GM19351 (cell line): ENCODE results near the gene OOSP1.
"Not testable (repeated sequence)": the region's sequence is repeated elsewhere in the genome, so short reads cannot be mapped to it uniquely, and the experiment has no call there.

ENCODE experiments used
- ATAC-seq: cut with Tn5 transposase; IDR thresholded peaks from one replicate; pipeline ENCODE4 v1.9.1; 2021; ENCODE audit warnings: mild to moderate bottlenecking, moderate library complexity; ENCODE audit not compliant: unreplicated experiment

The OOSP1 gene

DNA sequence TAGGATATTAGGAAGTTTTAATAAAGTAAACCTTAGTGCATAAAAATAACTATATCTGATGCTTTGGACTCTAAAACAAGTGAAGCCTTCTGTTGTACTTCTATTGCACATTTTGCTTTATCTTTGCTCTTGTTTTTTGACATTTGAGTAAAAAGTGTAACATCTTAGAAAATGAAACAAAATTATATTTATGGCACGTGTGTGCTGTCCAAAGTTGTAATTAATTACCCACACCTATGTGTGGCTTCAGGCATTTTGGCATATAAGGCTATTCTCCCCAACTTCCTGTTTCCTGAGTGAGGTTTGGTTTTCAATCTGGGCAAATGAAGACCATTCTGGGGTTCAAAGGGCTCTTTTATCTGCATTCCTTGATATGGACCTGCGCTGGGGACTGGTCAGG lies at the start of gene OOSP1:
Gene OOSP1 (plus strand): TSS at position 301 of the 400 bp plus-strand sequence. CDS start 23 bp downstream, at position 324.
- ATAC-seq: no peak

- ATAC-seq: no peak
Measured at GRCh38 chr11:59891781-59892181, 46.5 kb upstream of the OOSP1 start.

DNA sequence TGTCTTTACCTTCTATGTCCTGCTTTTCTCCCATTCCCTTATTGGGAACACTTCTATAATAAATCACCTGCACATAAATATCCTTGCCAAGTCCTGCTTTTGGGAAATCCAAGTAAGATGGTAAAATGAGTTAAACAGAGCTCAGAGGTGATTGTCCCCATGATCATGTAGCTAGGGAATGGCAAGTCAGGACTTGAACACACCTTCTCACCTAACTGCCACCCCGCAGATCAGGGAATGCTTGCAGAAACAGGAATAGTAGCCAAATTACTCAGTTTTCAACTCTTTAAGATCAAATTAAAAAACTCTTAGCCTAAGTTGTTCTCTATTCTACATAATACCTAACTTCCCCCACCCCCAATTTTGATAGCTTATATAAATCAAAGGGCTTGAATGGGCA lies 43.6 kb upstream of the OOSP1 start:
- ATAC-seq: no peak

GRCh38 chr11:59898046-59898445 lies 40.2 kb upstream of the OOSP1 start:
- no peak for ATAC-seq

DNA sequence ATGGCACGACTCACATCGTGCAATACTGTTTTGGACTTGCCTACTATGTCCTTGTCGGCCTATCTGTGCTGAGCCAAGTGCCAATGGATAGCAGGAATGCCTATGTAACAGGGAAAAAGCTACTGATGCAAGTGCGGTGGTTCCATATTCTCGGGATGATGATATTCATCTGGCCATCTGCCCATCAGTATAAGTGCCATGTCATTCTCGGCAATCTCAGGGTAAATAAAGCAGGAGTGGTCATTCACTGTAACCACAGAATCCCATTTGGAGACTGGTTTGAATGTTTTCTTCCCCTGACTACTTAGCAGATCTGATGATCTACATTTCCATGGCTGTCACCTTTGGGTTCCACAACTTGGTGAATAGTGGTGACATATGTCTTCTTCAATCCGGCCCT lies 39.6 kb upstream of the OOSP1 start:
- no peak for ATAC-seq

DNA sequence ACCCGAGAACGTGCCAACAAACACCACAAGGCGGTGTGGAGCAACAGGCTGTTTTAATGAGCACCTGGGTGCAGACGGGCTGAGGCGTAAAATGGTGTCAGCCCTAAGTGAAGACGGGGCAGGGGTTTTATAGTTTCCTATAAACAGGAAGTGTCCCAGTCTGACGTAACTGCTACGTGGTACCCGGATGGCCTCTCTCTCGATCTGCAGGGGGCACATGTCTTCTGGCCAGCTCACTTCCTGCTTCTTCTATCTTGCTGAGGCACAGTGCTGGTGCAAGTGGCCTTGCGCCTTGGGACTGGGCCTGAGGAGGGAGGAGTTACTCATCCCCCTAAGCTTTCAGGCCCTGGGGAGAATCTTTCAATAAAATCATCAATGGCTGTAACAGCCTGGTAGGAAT lies 38.7 kb upstream of the OOSP1 start:
- ATAC-seq: no peak

GRCh38 chr11:59900366-59901126 lies 37.7 kb upstream of the OOSP1 start:
- ATAC-seq: no peak

DNA sequence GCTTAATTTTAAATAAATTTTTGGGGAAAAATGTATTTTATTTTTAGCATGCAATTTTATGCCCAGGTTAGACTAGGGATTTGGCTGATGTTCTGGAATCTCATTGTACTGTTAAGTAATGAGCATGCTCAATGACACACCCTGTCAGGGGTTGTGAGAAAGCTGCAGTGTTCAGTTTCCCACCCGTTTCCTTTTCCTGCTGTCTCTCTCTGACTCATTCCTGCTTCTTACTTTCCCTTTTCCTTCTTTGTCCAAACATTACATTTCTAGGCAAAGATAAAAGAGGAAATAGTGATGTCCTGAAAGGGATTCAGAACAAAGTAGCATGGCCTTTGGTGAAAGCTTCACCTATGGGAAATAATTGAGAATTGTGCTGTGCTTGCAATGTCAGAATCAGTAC lies 36.9 kb upstream of the OOSP1 start:
- no peak for ATAC-seq

GRCh38 chr11:59903569-59903968 lies 34.7 kb upstream of the OOSP1 start:
- ATAC-seq: not testable (repeated sequence)

GRCh38 chr11:59918480-59918879 lies 19.8 kb upstream of the OOSP1 start:
- ATAC-seq: no peak

DNA sequence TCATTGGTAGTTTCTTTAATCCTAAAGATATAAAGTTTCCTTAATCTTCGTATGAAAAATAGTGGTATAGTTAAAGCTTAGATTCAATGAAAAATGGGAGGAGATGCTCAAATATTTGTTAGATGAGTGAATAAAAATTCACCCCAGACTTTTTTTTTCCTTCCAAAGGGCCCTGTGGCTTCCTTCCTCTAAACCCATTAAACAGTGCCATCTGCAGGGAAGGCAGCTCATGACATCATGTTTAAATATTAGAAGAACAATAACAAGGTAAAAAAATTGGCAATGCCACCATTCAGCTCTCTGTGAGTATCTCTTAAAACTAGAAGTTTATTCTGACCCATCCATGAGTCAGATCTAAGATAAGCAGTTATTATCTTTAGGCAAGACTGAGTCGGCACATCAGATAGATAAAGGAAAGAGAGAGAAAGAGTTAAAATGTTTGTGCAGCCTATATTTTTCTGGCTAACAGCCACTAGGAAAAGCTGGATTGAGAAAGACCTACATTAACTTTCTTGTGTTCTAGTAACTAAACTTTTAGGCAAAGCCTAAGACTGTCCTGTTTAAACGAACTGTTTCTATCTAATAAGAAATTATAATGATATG lies 19.1 kb upstream of the OOSP1 start:
- no peak for ATAC-seq

- no peak for ATAC-seq
Measured at GRCh38 chr11:59923813-59924212, 14.4 kb upstream of the OOSP1 start.

GRCh38 chr11:59931688-59932087 lies 6.5 kb upstream of the OOSP1 start:
- ATAC-seq: no peak

GRCh38 chr11:59938718-59939117 lies 486 bp downstream of the OOSP1 start:
- no peak for ATAC-seq

DNA sequence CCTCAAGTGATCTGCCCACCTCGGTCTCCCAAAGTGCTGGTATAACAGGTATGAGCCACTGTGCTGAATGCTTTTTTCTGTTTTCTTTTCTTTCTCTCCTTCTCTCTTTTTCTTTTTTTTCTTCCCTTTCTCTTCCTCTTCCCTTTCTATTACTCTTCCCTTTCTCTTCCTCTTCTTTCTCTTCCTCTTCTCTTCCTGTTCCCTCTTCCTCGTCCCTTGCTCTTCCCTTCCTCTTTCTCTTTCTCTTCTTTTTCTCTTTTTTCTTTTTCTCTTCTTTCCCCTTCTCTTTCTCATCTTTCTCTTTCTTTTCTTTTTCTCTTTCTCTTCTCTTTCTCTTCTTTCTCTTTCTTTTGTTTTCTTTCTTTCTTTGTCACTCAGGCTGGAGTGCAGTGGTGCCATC lies 1.2 kb downstream of the OOSP1 start:
- no peak for ATAC-seq

- no peak for ATAC-seq
Measured at GRCh38 chr11:59941091-59941490, 2.9 kb downstream of the OOSP1 start.

GRCh38 chr11:59943997-59944714 lies 5.9 kb downstream of the OOSP1 start:
- ATAC-seq: no peak

- ATAC-seq: no peak
Measured at GRCh38 chr11:59944720-59945119, 6.5 kb downstream of the OOSP1 start.

GRCh38 chr11:59953463-59954218 lies 15.4 kb downstream of the OOSP1 start:
- ATAC-seq: no peak

GRCh38 chr11:59954219-59954847 lies 16.1 kb downstream of the OOSP1 start:
- no peak for ATAC-seq

GRCh38 chr11:59957094-59957493 lies 18.9 kb downstream of the OOSP1 start:
- ATAC-seq: no peak
